ENCODE measurements around the gene IRF2BP2.

IRF2BP2 gene

DNA sequence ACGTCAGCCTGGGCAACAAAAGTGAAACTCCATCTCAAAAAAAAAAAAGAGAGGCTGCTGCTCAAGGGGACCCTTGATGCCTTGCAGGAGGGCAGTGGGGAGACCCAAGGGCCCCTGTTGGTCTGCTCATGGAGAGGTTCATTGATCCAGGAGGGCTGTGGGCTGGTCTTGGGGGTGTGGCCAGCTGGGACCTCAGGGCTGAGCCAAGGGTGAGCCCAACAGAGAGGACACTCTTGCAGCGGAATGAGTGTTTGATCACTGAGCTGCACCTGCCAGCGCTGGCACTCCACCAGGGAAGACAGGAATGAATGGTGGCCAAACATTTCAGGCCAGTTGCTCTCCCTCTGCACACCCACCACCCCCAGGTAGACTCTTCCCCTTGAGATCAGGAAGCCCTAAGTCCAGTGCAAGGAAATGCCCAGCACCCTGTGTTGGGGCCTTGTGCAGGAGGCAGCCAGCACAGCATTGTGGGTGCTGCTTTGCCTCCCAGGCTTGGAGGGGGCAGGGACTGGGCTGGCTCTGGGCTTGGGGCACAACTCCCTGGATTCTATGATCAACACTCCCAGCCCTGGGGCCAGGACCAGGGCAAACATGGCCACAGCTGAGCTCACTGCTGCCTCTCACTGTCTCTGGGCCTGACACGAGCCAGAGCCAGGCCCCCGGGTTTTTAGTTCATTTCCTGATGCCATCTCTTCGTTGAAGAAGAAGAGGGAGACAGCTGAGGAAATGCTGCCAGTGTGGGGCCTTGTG is 50.7 kb downstream of the IRF2BP2 start:
- H3K27me3 ChIP-seq (ENCODE audit: insufficient read depth, insufficient read length) = no peaks in the 10 kb centered on the region
- no peaks in the 10 kb centered on the region for H3K9me3 ChIP-seq (ENCODE audit: insufficient read depth, low read length)
- TF ChIP-seq YY1 (IDR thresholded peaks at IDR 0.05; ENCODE audit: insufficient read depth, insufficient read length) = no peak
- no peaks in the 10 kb centered on the region for H3K4me1 ChIP-seq (ENCODE audit: insufficient read depth, insufficient read length)
- H3K36me3 ChIP-seq (ENCODE audit: insufficient read depth, insufficient read length, low read length) = no peaks in the 10 kb centered on the region
- no peak overlapping the region for H3K4me3 ChIP-seq (ENCODE audit: insufficient read length, low read depth)
- DNase-seq (ENCODE audit: low read depth, low spot score) = no peak
- no peak overlapping the region for H3K9ac ChIP-seq (ENCODE audit: insufficient read length, low read depth)

DNA sequence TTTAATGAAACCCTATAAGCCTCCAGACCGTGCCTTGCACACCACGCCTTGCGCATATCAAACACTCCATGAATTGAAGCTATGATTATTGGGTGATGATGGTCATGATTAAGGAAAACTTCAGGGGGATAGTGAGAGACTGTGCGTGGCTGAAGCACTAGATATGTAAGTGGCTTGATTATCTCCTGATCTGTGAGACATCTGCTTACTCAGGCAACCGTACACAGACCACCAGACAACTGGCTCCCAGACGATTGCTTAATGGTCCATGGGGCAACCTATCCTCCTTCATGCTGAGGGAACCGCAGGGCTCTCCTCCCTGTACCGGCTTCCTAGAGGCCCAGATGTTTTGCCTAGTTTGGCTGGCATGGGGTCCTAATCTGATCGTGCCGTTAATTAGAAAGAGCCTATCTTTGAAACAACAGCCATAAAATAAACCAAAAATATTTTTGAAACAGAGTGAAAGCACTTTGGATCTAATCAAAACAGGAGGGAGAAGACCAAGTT is 51.6 kb downstream of the IRF2BP2 start:
- TF ChIP-seq SUZ12 (IDR thresholded peaks at IDR 0.05; ENCODE audit: extremely low read depth, insufficient read depth, insufficient read length) (no peak), ZNF274 (IDR thresholded peaks at IDR 0.05; ENCODE audit: low read depth, low read length) (no peak), YY1 (IDR thresholded peaks at IDR 0.05; ENCODE audit: insufficient read depth, insufficient read length) (no peak)
- no peaks in the 10 kb centered on the region for H3K27me3 ChIP-seq (ENCODE audit: insufficient read depth, insufficient read length)
- no peaks in the 10 kb centered on the region for H3K36me3 ChIP-seq (ENCODE audit: insufficient read depth, insufficient read length, low read length)
- no peak for DNase-seq (ENCODE audit: low read depth, low spot score)
- no peak overlapping the region for H3K9ac ChIP-seq (ENCODE audit: insufficient read length, low read depth)
- no peak overlapping the region for H3K4me3 ChIP-seq (ENCODE audit: insufficient read length, low read depth)
- H3K9me3 ChIP-seq (ENCODE audit: insufficient read depth, low read length) = no peaks in the 10 kb centered on the region
- peaks cover 5% of the 10 kb centered on the region for H3K4me1 ChIP-seq (ENCODE audit: insufficient read depth, insufficient read length)

DNA sequence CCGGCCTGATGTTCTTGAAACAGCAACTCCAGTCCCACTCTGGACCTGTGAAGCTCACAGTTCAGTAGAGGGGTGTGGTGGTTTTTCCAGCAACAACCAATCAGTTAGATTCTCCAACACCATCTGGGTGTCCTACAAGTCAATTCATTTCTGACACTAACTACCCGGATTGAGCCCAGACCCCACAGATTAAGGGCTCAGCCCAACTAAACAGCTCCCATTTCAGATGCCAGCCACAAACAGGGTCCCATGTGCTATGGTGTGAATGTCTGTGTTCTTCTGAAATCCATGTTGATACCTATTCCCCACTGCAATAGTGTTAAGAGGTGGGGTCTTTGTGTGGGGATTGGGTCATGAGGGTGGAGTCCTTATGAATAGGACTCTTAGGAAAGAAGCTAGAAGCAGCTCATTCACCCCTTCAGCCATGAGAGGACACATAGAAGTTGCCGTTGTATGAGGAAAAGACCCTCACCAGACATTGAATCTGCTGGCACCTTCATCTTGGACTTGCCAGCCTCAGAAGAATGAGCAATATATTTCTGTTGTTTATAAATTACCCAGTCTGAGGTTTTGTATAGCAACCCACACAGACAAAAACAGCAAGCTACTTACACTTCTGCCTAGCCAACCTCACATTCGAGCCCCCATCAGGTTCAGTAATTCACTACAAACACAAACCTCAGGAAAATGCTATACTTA is 53.6 kb downstream of the IRF2BP2 start:
- no peak for TF ChIP-seq SUZ12 (IDR thresholded peaks at IDR 0.05; ENCODE audit: extremely low read depth, insufficient read depth, insufficient read length)
- no peak for TF ChIP-seq YY1 (IDR thresholded peaks at IDR 0.05; ENCODE audit: insufficient read depth, insufficient read length)
- no peak for TF ChIP-seq ZNF274 (IDR thresholded peaks at IDR 0.05; ENCODE audit: low read depth, low read length)
- H3K4me3 ChIP-seq (ENCODE audit: insufficient read length, low read depth) = no peak overlapping the region
- H3K36me3 ChIP-seq (ENCODE audit: insufficient read depth, insufficient read length, low read length) = no peaks in the 10 kb centered on the region
- H3K4me1 ChIP-seq (ENCODE audit: insufficient read depth, insufficient read length) = peaks cover 7% of the 10 kb centered on the region
- H3K27me3 ChIP-seq (ENCODE audit: insufficient read depth, insufficient read length) = no peaks in the 10 kb centered on the region
- H3K9me3 ChIP-seq (ENCODE audit: insufficient read depth, low read length) = no peaks in the 10 kb centered on the region
- no peak overlapping the region for H3K9ac ChIP-seq (ENCODE audit: insufficient read length, low read depth)
- no peak for DNase-seq (ENCODE audit: low read depth, low spot score)

GRCh38 chr1:234555390-234556024 is 54.5 kb downstream of the IRF2BP2 start:
- H3K27me3 ChIP-seq (ENCODE audit: insufficient read depth, insufficient read length) = no peaks in the 10 kb centered on the region
- H3K9ac ChIP-seq (ENCODE audit: insufficient read length, low read depth) = no peak overlapping the region
- H3K4me1 ChIP-seq (ENCODE audit: insufficient read depth, insufficient read length) = peaks cover 13% of the 10 kb centered on the region
- no peaks in the 10 kb centered on the region for H3K9me3 ChIP-seq (ENCODE audit: insufficient read depth, low read length)
- no peak overlapping the region for H3K4me3 ChIP-seq (ENCODE audit: insufficient read length, low read depth)
- TF ChIP-seq ZNF274 (IDR thresholded peaks at IDR 0.05; ENCODE audit: low read depth, low read length) (no peak), SUZ12 (IDR thresholded peaks at IDR 0.05; ENCODE audit: extremely low read depth, insufficient read depth, insufficient read length) (no peak), YY1 (IDR thresholded peaks at IDR 0.05; ENCODE audit: insufficient read depth, insufficient read length) (no peak)
- DNase-seq (ENCODE audit: low read depth, low spot score) = no peak
- no peaks in the 10 kb centered on the region for H3K36me3 ChIP-seq (ENCODE audit: insufficient read depth, insufficient read length, low read length)

DNA sequence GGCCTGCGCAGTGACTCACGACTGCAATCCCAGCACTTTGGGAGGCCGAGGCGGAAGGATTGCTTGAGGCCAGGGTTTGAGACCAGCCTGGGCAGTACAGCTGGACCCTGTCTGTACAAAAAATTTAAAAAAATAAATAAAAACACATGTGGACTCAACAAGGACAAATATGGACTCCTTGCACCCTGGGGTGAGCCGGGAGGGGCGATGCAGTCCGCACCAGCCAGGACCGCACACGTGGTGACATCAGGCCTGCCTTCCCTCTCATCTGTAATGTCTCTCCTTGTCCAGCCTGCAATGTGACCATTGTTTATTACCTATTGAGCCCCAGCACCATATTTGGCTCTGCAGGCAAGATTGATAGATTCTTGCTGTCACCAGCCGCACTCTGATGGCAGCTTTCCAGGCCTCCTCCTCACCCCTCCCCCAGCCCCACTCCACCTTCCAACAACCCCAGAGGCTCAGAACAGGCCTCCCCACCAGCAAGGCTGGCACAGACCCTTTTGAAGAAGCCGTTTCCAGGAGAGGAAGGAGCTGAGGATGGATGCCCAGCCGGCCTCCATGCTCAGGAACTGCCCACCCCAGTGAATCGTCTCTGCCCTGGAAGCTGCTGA is 55.2 kb downstream of the IRF2BP2 start:
- H3K27me3 ChIP-seq (ENCODE audit: insufficient read depth, insufficient read length) = no peaks in the 10 kb centered on the region
- H3K4me1 ChIP-seq (ENCODE audit: insufficient read depth, insufficient read length) = peaks cover 16% of the 10 kb centered on the region
- TF ChIP-seq SUZ12 (IDR thresholded peaks at IDR 0.05; ENCODE audit: extremely low read depth, insufficient read depth, insufficient read length) = no peak
- no peak for TF ChIP-seq ZNF274 (IDR thresholded peaks at IDR 0.05; ENCODE audit: low read depth, low read length)
- no peak for TF ChIP-seq YY1 (IDR thresholded peaks at IDR 0.05; ENCODE audit: insufficient read depth, insufficient read length)
- H3K36me3 ChIP-seq (ENCODE audit: insufficient read depth, insufficient read length, low read length) = no peaks in the 10 kb centered on the region
- no peak overlapping the region for H3K9ac ChIP-seq (ENCODE audit: insufficient read length, low read depth)
- H3K4me3 ChIP-seq (ENCODE audit: insufficient read length, low read depth) = no peak overlapping the region
- no peak for DNase-seq (ENCODE audit: low read depth, low spot score)
- H3K9me3 ChIP-seq (ENCODE audit: insufficient read depth, low read length) = no peaks in the 10 kb centered on the region

Data from NT2/D1 (cell line).